IMR-90 (cell line): ENCODE data around the gene CYGB. TPM values are rescaled to one million over a fixed set of nuclear protein-coding genes. Genes with fewer than 3 reads are reported as not detected.

Source experiments
- ATAC-seq: fragments of 200-7000 bp; cut with Tn5 transposase; 2 replicates; pipeline ENCODE4 v1.9.1; 2020; ENCODE audit warnings: low read depth, mild to moderate bottlenecking, moderate library complexity
- BruUV-seq: library from RNA; stranded (reverse); fragments of 400-500 nt; replicated peaks from 2 replicates; lab custom pipeline; 2021; lab: Mats Ljungman, UMichigan
- CTCF ChIA-PET: fragments of 300-600 bp; formaldehyde crosslinking; extraction: SDS; loops from one replicate; lab custom pipeline; 2021; ENCODE audit warnings: antibody characterized with exemption; lab: Yijun Ruan, JAX
- POLR2A ChIA-PET: fragments of 300-600 bp; sonication (Branson Sonifier 250); formaldehyde crosslinking; loops from one replicate; lab custom pipeline; 2022; ENCODE audit warnings: antibody characterized with exemption; ENCODE audit not compliant: unreplicated experiment; lab: Charles Lee
- DNase-seq: peaks from one replicate; pipeline ENCODE4 v3.0.0; 2013
- H2AFZ ChIP-seq: replicated peaks from 2 replicates; pipeline ENCODE3; 2013; ENCODE audit warnings: low read length, mild to moderate bottlenecking; ENCODE audit not compliant: poor library complexity
- H2AK5ac ChIP-seq: 2 replicates; pipeline ENCODE4 v1.6.1; 2013; ENCODE audit warnings: low read depth, low read length, inconsistent platforms
- H2AK9ac ChIP-seq: replicated peaks from 2 replicates; pipeline ENCODE3; 2013; ENCODE audit warnings: mild to moderate bottlenecking, low read depth, low read length, moderate library complexity; ENCODE audit not compliant: poor library complexity
- H2BK120ac ChIP-seq: 2 replicates; pipeline ENCODE4 v1.6.1; 2013; ENCODE audit warnings: low read depth, low read length, inconsistent platforms
- H2BK15ac ChIP-seq: 3 replicates; pipeline ENCODE4 v1.6.1; 2013; ENCODE audit warnings: low read depth, low read length, inconsistent platforms
- H2BK20ac ChIP-seq: 2 replicates; pipeline ENCODE4 v1.6.1; 2013; ENCODE audit warnings: low read depth, mild to moderate bottlenecking, inconsistent platforms, low read length, moderate library complexity
- H2BK5ac ChIP-seq: 2 replicates; pipeline ENCODE4 v1.6.1; 2013; ENCODE audit warnings: mild to moderate bottlenecking, low read depth, low read length, inconsistent platforms; ENCODE audit not compliant: poor library complexity, severe bottlenecking
- H3K14ac ChIP-seq: replicated peaks from 2 replicates; pipeline ENCODE4 v1.6.1; 2013; ENCODE audit warnings: low read depth, low read length, inconsistent platforms
- H3K18ac ChIP-seq: 2 replicates; pipeline ENCODE4 v1.6.1; 2013; ENCODE audit warnings: low read depth, low read length, control low read depth
- H3K23ac ChIP-seq: 2 replicates; pipeline ENCODE4 v1.6.1; 2013; ENCODE audit warnings: low read depth, low read length, inconsistent platforms
- H3K27ac ChIP-seq: 2 replicates; pipeline ENCODE4 v1.5.1; 2013; ENCODE audit warnings: mild to moderate bottlenecking, control low read depth, low read length; ENCODE audit not compliant: insufficient read depth
- H3K27me3 ChIP-seq: 2 replicates; pipeline ENCODE4 v1.6.1; 2013; ENCODE audit warnings: low read length; ENCODE audit not compliant: control insufficient read depth, insufficient read depth
- H3K36me3 ChIP-seq: 2 replicates; pipeline ENCODE4 v1.6.1; 2013; ENCODE audit warnings: low read length, mixed read lengths; ENCODE audit not compliant: control insufficient read depth, insufficient read depth
- H3K4ac ChIP-seq: 2 replicates; pipeline ENCODE4 v1.6.1; 2013; ENCODE audit warnings: low read depth, low read length, inconsistent platforms
- H3K4me1 ChIP-seq: 2 replicates; pipeline ENCODE4 v1.6.1; 2013; ENCODE audit warnings: low read length, mixed read lengths; ENCODE audit not compliant: control insufficient read depth, insufficient read depth
- H3K4me2 ChIP-seq: 2 replicates; pipeline ENCODE4 v1.6.1; 2013; ENCODE audit warnings: low read depth, mild to moderate bottlenecking, control low read depth, low read length, moderate library complexity
- H3K4me3 ChIP-seq: 2 replicates; pipeline ENCODE4 v1.5.1; 2013; ENCODE audit warnings: low read depth, mild to moderate bottlenecking, control low read depth, low read length, moderate library complexity; ENCODE audit not compliant: insufficient read depth
- H3K56ac ChIP-seq: 2 replicates; pipeline ENCODE4 v1.6.1; 2013; ENCODE audit warnings: low read length, inconsistent platforms; ENCODE audit not compliant: insufficient read depth; ENCODE audit errors: extremely low read depth
- H3K79me1 ChIP-seq, 2 experiments: 2 replicates each; pipeline ENCODE4 v1.6.1; 2013; ENCODE audit warnings: low read length in 2 of 2, inconsistent platforms in 1 of 2, low read depth in 1 of 2
- H3K9ac ChIP-seq: 2 replicates; pipeline ENCODE4 v1.6.1; 2013; ENCODE audit warnings: low read depth, low read length, control low read depth
- H3K9me1 ChIP-seq: 2 replicates; pipeline ENCODE4 v1.6.1; 2013; ENCODE audit warnings: low read length, inconsistent platforms; ENCODE audit not compliant: insufficient read depth
- H3K9me3 ChIP-seq: 2 replicates; pipeline ENCODE4 v1.6.1; 2013; ENCODE audit warnings: low read length; ENCODE audit not compliant: control insufficient read depth, insufficient read depth
- H4K20me1 ChIP-seq: 2 replicates; pipeline ENCODE4 v1.6.1; 2013; ENCODE audit warnings: low read length, inconsistent platforms; ENCODE audit not compliant: insufficient read depth
- H4K5ac ChIP-seq: 2 replicates; pipeline ENCODE4 v1.6.1; 2013; ENCODE audit warnings: mild to moderate bottlenecking, low read depth, low read length, control low read depth
- H4K8ac ChIP-seq, 2 experiments: 2 replicates each; pipeline ENCODE4 v1.6.1; 2013; ENCODE audit warnings: low read depth in 2 of 2, low read length in 2 of 2, control low read depth in 1 of 2, inconsistent platforms in 1 of 2
- H4K91ac ChIP-seq: 2 replicates; pipeline ENCODE4 v1.6.1; 2013; ENCODE audit warnings: low read depth, low read length, inconsistent platforms; ENCODE audit not compliant: insufficient read depth
- BHLHE40 ChIP-seq: fragments of 150-350 bp; IDR thresholded peaks from 2 replicates; pipeline ENCODE4 v1.6.1; 2016; ENCODE audit warnings: mild to moderate bottlenecking, low read depth, low read length
- CEBPB ChIP-seq: IDR thresholded peaks from 2 replicates; pipeline ENCODE4 v1.6.1; 2012; ENCODE audit warnings: low read depth, low read length, improper control_type of control experiment
- CHD1 ChIP-seq: IDR thresholded peaks from 2 replicates; pipeline ENCODE4 v1.6.1; 2012; ENCODE audit warnings: low read depth, low read length, improper control_type of control experiment
- FOS ChIP-seq: fragments of 150-350 bp; IDR thresholded peaks from 2 replicates; pipeline ENCODE4 v1.6.1; 2016; ENCODE audit warnings: low read depth, low read length
- MAFK ChIP-seq: IDR thresholded peaks from 2 replicates; pipeline ENCODE4 v1.6.1; 2012; ENCODE audit warnings: low read depth, low read length, improper control_type of control experiment
- MAZ ChIP-seq: IDR thresholded peaks from 2 replicates; pipeline ENCODE4 v1.6.1; 2012; ENCODE audit warnings: low read depth, mild to moderate bottlenecking, low read length, improper control_type of control experiment, moderate library complexity, borderline replicate concordance
- MXI1 ChIP-seq: IDR thresholded peaks from 2 replicates; pipeline ENCODE4 v1.6.1; 2012; ENCODE audit warnings: low read depth, mild to moderate bottlenecking, low read length, moderate library complexity, borderline replicate concordance
- NFE2L2 ChIP-seq: fragments of 150-350 bp; IDR thresholded peaks from 2 replicates; pipeline ENCODE4 v1.6.1; 2016; ENCODE audit warnings: low read depth, mild to moderate bottlenecking, low read length
- POLR2A ChIP-seq: IDR thresholded peaks from 2 replicates; pipeline ENCODE4 v1.6.1; 2012; ENCODE audit warnings: mild to moderate bottlenecking, low read depth, low read length
- RAD21 ChIP-seq: IDR thresholded peaks from 2 replicates; pipeline ENCODE4 v1.6.1; 2012; ENCODE audit warnings: low read length, improper control_type of control experiment
- RCOR1 ChIP-seq: IDR thresholded peaks from 2 replicates; pipeline ENCODE4 v1.6.1; 2012; ENCODE audit warnings: mild to moderate bottlenecking, low read length, improper control_type of control experiment; ENCODE audit not compliant: insufficient replicate concordance
- RFX5 ChIP-seq: IDR thresholded peaks from 2 replicates; pipeline ENCODE4 v1.8.0; 2012; ENCODE audit warnings: low read depth, mild to moderate bottlenecking, low read length, moderate library complexity
- SMC3 ChIP-seq: fragments of 150-350 bp; IDR thresholded peaks from 2 replicates; pipeline ENCODE4 v1.6.1; 2016; ENCODE audit warnings: low read depth, mild to moderate bottlenecking, antibody characterized with exemption, low read length, moderate library complexity
- WGBS, 2 experiments: methylation state at CpG; one replicate each; pipeline versions ENCODE4 v1.1.5 to v1.1.7; 2013; ENCODE audit warnings: missing lambda C conversion rate in 2 of 2; ENCODE audit not compliant: insufficient read length in 1 of 2; ENCODE audit errors: extremely low coverage in 2 of 2; 5-methylcytosine and 5-hydroxymethylcytosine counted together
- dilution Hi-C: fragments of 300-500 bp; cut with HindIII; formaldehyde crosslinking; loops from one replicate; pipeline ENCODE4 v1.14.3; 2018; ENCODE audit warnings: low sequenced_read_pairs; ENCODE audit not compliant: unreplicated experiment
- in situ Hi-C: fragments of 300-500 bp; cut with MboI; formaldehyde crosslinking; loops from 3 replicates; pipeline ENCODE4 v1.14.3; 2019; ENCODE audit warnings: low sequenced_read_pairs, inconsistent platforms, mixed read lengths
- intact Hi-C: fragments of 100-400 bp; cut with micrococcal nuclease; formaldehyde crosslinking; loops from 2 replicates; pipeline ENCODE4 v1.10.0; 2022
- polyA plus RNA-seq, 3 experiments: library from polyadenylated mRNA; depleted of rRNA; stranded (reverse); fragments of >200 nt; gene quantifications; 2 replicates each; pipeline ENCODE4 v1.2.3, GENCODE V29; 2012; ENCODE audit warnings: low replicate concordance in 1 of 3
- total RNA-seq: library from RNA; depleted of rRNA; stranded (reverse); fragments of >200 nt; gene quantifications from 2 replicates; pipeline ENCODE4 v1.2.3, GENCODE V29; 2012
- TF ChIP-seq, protein P1 (sequence below): conservative IDR thresholded peaks from 2 replicates; pipeline ENCODE4 v1.5.1; 2012; ENCODE audit warnings: mild to moderate bottlenecking, low read depth, low read length, improper control_type of control experiment
- TF ChIP-seq, protein P2 (sequence below): fragments of 150-350 bp; IDR thresholded peaks from 2 replicates; pipeline ENCODE4 v1.6.1; 2017; ENCODE audit warnings: mild to moderate bottlenecking, antibody characterized with exemption, low read length, low read depth
- TF ChIP-seq, protein P3 (sequence below): fragments of 150-350 bp; IDR thresholded peaks from 2 replicates; pipeline ENCODE4 v1.6.1; 2016; ENCODE audit warnings: low read depth, mild to moderate bottlenecking, low read length, moderate library complexity, borderline replicate concordance

The CYGB gene
- total and polyA plus RNA-seq, 2 of the 4 experiments (the other 2 are of a cell fraction): 1.3 to 2.9 TPM

DNA sequence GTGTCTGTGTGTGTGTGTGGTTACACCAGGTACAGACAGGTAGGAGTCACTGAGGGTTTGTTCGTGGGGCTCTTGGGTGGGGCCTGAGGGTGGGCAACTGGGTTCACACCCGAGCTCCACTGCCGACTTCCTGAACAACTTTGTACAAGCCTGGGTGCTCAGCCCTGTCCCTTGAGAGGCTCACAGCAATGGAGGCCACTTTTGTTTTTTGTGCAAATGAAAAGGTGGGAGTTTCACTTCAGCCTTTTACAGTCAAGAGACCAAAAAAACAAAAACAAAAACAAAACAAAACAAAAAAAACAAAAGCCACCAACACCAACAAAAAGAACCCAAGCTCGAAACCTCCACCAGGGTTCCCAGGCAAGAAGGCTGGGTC is 38.6 kb downstream of the CYGB start:
- Histone ChIP-seq H3K4me3 (no peak overlapping the region), H3K9me3 (no peaks in the 10 kb centered on the region), H2AK9ac (peak overlapping the region; percentile 65), H2BK15ac (peak overlapping the region; percentile 22; the same call in 1 of the 3 replicates), H4K5ac (peak overlapping the region; percentile 89; the same call in 1 of the 2 replicates), H2BK5ac (peak overlapping the region; percentile 80), H2AFZ (peak overlapping the region; percentile 13), H3K4ac (peak overlapping the region; percentile 93), H2AK5ac (peak overlapping the region; percentile 76), H3K36me3 (no peaks in the 10 kb centered on the region), H4K91ac (peak overlapping the region; percentile 73; the same call in 1 of the 2 replicates), H3K56ac (no peak overlapping the region), H4K8ac (peak overlapping the region; percentile 77 to 92; a peak in 3 of 4 replicates), H3K4me1 (peaks cover 28% of the 10 kb centered on the region), H3K9me1 (peaks cover 16% of the 10 kb centered on the region), H4K20me1 (no peaks in the 10 kb centered on the region), H3K27me3 (no peaks in the 10 kb centered on the region), H3K18ac (peak overlapping the region; percentile 83; the same call in 1 of the 2 replicates), H3K4me2 (no peak overlapping the region), H3K9ac (no peak overlapping the region), H2BK120ac (peak overlapping the region; percentile 89), H3K14ac (peak overlapping the region; percentile 64), H3K79me1 (peaks cover 4 to 30% of the 10 kb centered on the region in 2 experiments; a peak in 3 of 4 replicates), H3K27ac (peak overlapping the region; percentile 55; the same call in 1 of the 2 replicates), H3K23ac (peak overlapping the region; percentile 75; the same call in 1 of the 2 replicates), H2BK20ac (peak overlapping the region; percentile 30; the same call in 1 of the 2 replicates)
- TF ChIP-seq CHD1 (no peak), RFX5 (no peak), CEBPB (no peak), RAD21 (no peak), BHLHE40 (no peak), MAZ (no peak), SMC3 (no peak), FOS (no peak), POLR2A (no peak), NFE2L2 (no peak), RCOR1 (no peak), MXI1 (no peak), MAFK (no peak)
- TF ChIP-seq, protein P1, sequence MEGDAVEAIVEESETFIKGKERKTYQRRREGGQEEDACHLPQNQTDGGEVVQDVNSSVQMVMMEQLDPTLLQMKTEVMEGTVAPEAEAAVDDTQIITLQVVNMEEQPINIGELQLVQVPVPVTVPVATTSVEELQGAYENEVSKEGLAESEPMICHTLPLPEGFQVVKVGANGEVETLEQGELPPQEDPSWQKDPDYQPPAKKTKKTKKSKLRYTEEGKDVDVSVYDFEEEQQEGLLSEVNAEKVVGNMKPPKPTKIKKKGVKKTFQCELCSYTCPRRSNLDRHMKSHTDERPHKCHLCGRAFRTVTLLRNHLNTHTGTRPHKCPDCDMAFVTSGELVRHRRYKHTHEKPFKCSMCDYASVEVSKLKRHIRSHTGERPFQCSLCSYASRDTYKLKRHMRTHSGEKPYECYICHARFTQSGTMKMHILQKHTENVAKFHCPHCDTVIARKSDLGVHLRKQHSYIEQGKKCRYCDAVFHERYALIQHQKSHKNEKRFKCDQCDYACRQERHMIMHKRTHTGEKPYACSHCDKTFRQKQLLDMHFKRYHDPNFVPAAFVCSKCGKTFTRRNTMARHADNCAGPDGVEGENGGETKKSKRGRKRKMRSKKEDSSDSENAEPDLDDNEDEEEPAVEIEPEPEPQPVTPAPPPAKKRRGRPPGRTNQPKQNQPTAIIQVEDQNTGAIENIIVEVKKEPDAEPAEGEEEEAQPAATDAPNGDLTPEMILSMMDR: no peak
- TF ChIP-seq, protein P2, sequence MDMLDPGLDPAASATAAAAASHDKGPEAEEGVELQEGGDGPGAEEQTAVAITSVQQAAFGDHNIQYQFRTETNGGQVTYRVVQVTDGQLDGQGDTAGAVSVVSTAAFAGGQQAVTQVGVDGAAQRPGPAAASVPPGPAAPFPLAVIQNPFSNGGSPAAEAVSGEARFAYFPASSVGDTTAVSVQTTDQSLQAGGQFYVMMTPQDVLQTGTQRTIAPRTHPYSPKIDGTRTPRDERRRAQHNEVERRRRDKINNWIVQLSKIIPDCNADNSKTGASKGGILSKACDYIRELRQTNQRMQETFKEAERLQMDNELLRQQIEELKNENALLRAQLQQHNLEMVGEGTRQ: no peak
- TF ChIP-seq, protein P3, sequence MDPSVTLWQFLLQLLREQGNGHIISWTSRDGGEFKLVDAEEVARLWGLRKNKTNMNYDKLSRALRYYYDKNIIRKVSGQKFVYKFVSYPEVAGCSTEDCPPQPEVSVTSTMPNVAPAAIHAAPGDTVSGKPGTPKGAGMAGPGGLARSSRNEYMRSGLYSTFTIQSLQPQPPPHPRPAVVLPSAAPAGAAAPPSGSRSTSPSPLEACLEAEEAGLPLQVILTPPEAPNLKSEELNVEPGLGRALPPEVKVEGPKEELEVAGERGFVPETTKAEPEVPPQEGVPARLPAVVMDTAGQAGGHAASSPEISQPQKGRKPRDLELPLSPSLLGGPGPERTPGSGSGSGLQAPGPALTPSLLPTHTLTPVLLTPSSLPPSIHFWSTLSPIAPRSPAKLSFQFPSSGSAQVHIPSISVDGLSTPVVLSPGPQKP: no peak
- no TSS peak for BruUV-seq
- dilution Hi-C loops: no loop called here
- no peak for ATAC-seq
- ChIA-PET POLR2A (no interaction called here), CTCF (no interaction called here)
- 83% methylated on average over 2 of the region's 4 CpGs; no CpG with 5 or more reads in 1 of the 2 experiments for WGBS, 2 experiments
- no peak for DNase-seq
- intact Hi-C loops: no loop called here
- in situ Hi-C loops: no loop called here
